Cardiac atrium fibroblast (primary cell): ENCODE data around the gene GNG11. TPM values are rescaled to one million over a fixed set of nuclear protein-coding genes. Genes with fewer than 3 reads are reported as not detected.

Source experiments
- total RNA-seq: library from RNA; depleted of rRNA; stranded (reverse); fragments of >200 nt; gene quantifications from 2 replicates; pipeline ENCODE4 v1.2.3, GENCODE V29; 2015

GNG11 gene
- 113 and 138 TPM in 2 replicates for total RNA-seq

DNA sequence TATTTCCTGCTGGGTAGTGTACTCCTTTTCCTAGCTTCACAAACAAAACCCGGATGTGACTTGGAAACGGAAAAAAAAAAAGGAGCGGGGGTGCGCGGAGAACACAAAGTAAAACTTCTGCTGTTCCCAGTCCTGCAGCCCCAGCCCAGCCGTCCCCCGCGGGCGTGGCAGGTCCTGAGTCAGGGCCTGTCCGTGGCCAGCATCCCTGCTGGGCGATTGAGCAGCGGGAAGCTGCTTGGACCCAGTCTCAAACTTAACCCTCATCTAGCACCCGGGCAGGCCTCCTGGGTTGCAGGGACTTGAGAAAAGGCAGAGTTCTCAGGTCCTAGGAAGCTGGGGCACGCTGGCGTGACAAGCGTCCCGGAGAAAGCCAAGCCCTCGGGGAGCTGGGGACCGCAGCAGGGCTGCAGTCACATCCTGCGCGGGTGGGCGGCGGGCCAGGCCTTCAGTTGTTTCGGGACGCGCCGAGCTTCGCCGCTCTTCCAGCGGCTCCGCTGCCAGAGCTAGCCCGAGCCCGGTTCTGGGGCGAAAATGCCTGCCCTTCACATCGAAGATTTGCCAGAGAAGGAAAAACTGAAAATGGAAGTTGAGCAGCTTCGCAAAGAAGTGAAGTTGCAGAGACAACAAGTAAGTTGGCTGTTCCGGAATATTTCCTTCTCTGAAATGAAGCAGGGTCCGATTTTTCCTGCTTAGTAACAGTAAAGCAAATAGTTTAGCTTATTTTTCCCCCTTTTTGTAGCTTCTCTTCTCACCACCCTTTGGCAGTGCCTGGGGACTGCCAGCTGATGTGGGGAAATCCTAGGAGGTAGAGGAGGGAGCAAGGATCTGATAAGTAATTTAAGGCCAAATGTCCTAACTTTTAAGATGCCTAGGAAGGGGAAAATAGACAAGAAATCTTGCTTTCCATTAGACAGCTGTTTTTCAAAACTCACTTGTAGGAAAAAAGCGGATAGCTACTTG, at the start of gene GNG11:
Gene GNG11, plus strand, starts transcription at position 129 of the 960 bp plus-strand sequence. Its CDS starts 403 bp downstream, at position 532.

GRCh38 chr7:93890464-93891068, 31.0 kb upstream of the GNG11 start, which contains the start of gene TFPI2:
TFPI2 (minus strand) TSS chr7:93890753; CDS start chr7:93890678, 75 bp downstream.

DNA sequence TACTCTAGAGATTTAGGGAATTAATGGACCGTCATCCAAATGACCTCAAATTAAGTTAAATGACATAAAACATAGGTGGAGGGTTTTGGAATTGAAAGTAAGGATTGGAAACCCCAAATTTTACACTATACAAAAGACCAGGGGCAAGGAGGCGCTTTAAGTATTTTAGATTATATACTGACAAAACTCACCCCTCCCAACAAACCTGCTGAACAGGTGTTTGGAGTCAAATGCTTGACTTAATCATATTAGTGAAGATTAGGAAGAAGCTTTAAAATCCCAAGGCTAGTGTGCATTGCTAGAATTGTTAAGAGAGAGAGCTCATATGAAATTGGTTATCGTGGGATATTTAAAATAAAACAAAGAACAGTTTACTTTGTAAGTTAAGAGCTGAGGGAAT, 15.3 kb upstream of the GNG11 start, which contains the start of gene GNGT1:
Gene GNGT1, plus strand, starts transcription at position 301 of the 400 bp plus-strand sequence. CDS start 180 bp downstream, outside the sequence.

Other genes starting within 250 kb of the GNG11 start
- 814 and 1,067 TPM in 2 replicates for gene TFPI2, start 31.0 kb upstream of the GNG11 start, total RNA-seq
- not detected in 2 replicates for gene GNGT1, start 15.2 kb upstream of the GNG11 start, total RNA-seq
- 53.6 and 54.3 TPM in 2 replicates for gene BET1, start 82.6 kb downstream of the GNG11 start, total RNA-seq